Hair follicle dermal papilla cell (primary cell): ENCODE measurements around the gene TMSB10. TPM values are rescaled to one million over a fixed set of nuclear protein-coding genes. Genes with fewer than 3 reads are reported as not detected.

Experiments used
- total RNA-seq: library from RNA; depleted of rRNA; stranded (reverse); fragments of >200 nt; gene quantifications from 2 replicates; pipeline ENCODE4 v1.2.3, GENCODE V29; 2012

TMSB10 gene
- total RNA-seq, result 1,781 and 3,238 TPM in 2 replicates

DNA sequence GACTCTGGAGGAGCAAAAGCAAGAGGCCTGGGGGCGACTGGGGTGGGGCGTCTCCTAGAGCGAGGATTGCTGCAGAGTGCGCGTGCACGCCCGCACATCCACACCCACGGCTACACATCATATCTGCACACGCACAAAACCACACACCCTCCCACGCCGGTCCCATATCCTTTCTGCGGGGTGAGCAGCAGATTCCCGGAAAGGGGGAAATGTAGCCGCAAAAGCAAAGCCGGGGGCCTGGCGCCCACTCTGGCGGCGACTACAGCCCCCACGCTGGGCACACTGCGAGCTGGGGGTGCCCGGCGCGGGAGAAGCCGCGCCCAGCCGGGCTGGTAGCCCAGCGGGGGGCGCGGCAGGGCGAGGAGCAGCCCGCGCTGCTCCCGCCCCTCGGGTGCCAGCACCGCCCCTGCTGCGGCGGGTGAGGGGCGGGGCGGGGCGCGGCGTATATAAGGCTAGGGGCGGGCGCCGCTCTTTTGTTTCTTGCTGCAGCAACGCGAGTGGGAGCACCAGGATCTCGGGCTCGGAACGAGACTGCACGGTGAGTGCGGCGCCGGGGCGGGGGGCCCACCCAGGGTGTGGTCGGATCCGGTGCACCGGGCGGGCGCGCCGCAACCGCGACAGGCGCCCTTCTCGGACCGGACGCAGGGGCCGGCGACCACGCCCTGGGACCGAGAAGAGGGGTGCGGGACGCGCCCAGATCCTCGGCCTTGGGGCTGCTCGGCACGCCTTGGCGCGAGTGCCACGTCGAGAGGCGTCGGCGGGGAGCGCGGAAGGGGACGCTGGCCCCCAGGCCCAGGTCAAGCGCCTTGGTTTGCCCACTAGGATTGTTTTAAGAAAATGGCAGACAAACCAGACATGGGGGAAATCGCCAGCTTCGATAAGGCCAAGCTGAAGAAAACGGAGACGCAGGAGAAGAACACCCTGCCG is at the start of gene TMSB10:
TMSB10 (plus strand) TSS at position 476 of the 927 bp plus-strand sequence.

DNA sequence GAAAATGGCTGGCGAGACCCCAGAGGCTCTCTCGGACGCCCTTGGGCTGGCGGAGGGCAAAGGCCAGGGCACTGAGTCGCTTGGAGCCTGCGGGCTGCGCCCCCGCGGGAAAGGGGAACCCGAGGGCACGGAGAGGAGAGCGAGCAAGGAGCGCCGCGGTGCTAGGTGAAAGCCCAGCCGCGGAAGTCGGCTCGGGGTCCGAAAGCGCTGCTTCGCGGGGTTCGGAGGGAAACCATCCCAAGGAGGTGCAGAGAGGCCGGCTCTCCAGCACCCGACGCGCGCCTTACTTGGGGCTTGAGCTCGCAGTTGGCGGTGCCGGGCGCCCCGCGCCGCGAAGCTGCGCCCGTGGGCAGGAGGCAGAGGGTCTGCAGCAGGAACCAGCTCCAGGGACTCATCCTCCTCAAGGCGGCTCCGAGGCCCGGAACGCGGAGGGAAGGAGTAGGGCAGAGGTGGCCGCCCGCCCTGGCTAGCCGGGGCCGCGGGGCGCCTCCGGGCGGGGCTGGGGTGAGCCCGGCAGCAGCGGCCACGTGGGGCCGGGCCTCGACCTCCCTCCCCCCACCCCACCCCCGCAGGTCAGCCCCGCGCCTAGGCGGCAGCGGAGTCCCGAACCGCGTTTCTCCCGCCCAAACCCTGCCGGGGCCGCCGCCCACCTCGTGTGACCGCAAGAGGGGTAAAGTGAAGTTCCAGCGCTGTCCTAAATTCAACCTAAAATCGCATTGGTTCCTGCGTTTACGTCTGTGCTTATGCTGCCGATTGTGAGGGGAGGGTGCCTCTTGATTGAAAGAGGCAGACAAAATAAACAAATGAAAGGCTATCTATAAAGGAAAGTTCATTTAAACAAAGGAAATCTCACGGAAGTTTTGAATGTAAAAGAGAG is 24.6 kb upstream of the TMSB10 start, which contains the start of gene TRABD2A:
TRABD2A (minus strand) TSS at position 440 of the 877 bp plus-strand sequence; CDS start at position 395, 45 bp downstream.

Other genes starting within 250 kb of the TMSB10 start
- gene TRABD2A, start 24.6 kb upstream of the TMSB10 start, total RNA-seq, result 0.36 and 1.3 TPM in 2 replicates
- 61.2 and 71.4 TPM in 2 replicates for gene KCMF1, start 65.5 kb downstream of the TMSB10 start, total RNA-seq
- 5.1 and 5.2 TPM in 2 replicates for gene TCF7L1, start 227.7 kb downstream of the TMSB10 start, total RNA-seq